Adrenal gland (tissue), 12 donors: ENCODE measurements around the gene CSPG5. TPM values are rescaled to one million over a fixed set of nuclear protein-coding genes. Genes with fewer than 3 reads are reported as not detected.
A peak's percentile ranks its signal among the peaks of the same experiment; 100 is the strongest.

Source experiments
- DNase-seq, 7 donors: peaks; one replicate each; pipeline ENCODE4 v3.0.0-alpha.2; 2019 to 2020
- H3K27ac ChIP-seq, 5 donors: fragments of 200-600 bp; sonication (generic) in 4 of 5; 1 replicate in 3 of 5; 2 replicates in 2 of 5; pipeline versions ENCODE4 v1.5.1 to v1.8.0; 2016 to 2020; ENCODE audit warnings: mild to moderate bottlenecking in 1 of 5
- H3K27me3 ChIP-seq: fragments of 200-600 bp; 2 replicates; pipeline ENCODE4 v1.8.0; 2021
- H3K36me3 ChIP-seq, 2 donors: fragments of 200-600 bp; replicated peaks in 1 of 2; 1 replicate in 1 of 2; 2 replicates in 1 of 2; pipeline versions ENCODE4 v1.5.1 to v1.8.0; 2018 to 2022
- H3K4me1 ChIP-seq, 2 donors: fragments of 200-600 bp; replicated peaks in 1 of 2; 1 replicate in 1 of 2; 2 replicates in 1 of 2; pipeline versions ENCODE4 v1.5.1 to v1.8.0; 2018 to 2021
- H3K4me3 ChIP-seq, 4 donors: fragments of 200-600 bp; sonication (generic) in 3 of 4; one replicate each; pipeline ENCODE4 v1.5.1; 2016 to 2018
- H3K9me3 ChIP-seq, 3 donors: fragments of 200-600 bp; sonication (generic) in 1 of 3; replicated peaks in 1 of 3; 1 replicate in 2 of 3; 2 replicates in 1 of 3; pipeline versions ENCODE4 v1.5.1 to v1.8.0; 2016 to 2021
- CTCF ChIP-seq, 6 experiments: fragments of 450-650 bp in 4 of 6; fragments of 200-600 bp in 2 of 6; sonication (generic) in 1 of 6; IDR thresholded peaks; 1 replicate in 5 of 6; 2 replicates in 1 of 6; pipeline versions ENCODE4 v1.5.1 to v1.8.0; 2016 to 2021; ENCODE audit warnings: antibody characterized with exemption in 6 of 6, mild to moderate bottlenecking in 2 of 6, moderate library complexity in 1 of 6
- POLR2A ChIP-seq, 2 donors: fragments of 450-650 bp; IDR thresholded peaks; one replicate each; pipeline ENCODE4 v1.6.1; 2017; ENCODE audit warnings: antibody characterized with exemption in 2 of 2, mild to moderate bottlenecking in 2 of 2, moderate library complexity in 1 of 2
- WGBS, 4 donors: extraction: QIAGEN DNeasy Blood & Tissue Kit in 2 of 4; methylation state at CpG; one replicate each; pipeline versions ENCODE4 v1.1.5 to v1.1.7; 2013 to 2017; 5-methylcytosine and 5-hydroxymethylcytosine counted together
- intact Hi-C, 2 donors: fragments of 100-400 bp; cut with DNase I; formaldehyde crosslinking; loops; one replicate each; pipeline versions ENCODE4 v1.14.1 to v1.15.0; 2022 to 2023
- polyA plus RNA-seq, 3 donors: library from polyadenylated mRNA; stranded (reverse); fragments of 200-250 nt in 2 of 3; fragments of 350-450 nt in 1 of 3; fragmentation: Illumina TruSeq in 1 of 3; extraction: RNeasy Lipid Tissue Mini Kit (QIAGEN cat#74804) in 1 of 3; gene quantifications; one replicate each; pipeline ENCODE4 v1.2.3, GENCODE V29; 2013 to 2014
- total RNA-seq, 9 donors: library from RNA; depleted of rRNA in 4 of 9; stranded (reverse); fragments of >200 nt in 4 of 9; fragments of 120-200 nt in 1 of 9; fragmentation: NEBNext Ultra II Directional in 1 of 9; extraction: Animal tissue kit (Norgen Biotek cat#: 25700) in 1 of 9; gene quantifications; one replicate each; pipeline versions ENCODE4 v1.1.0 to v1.2.4, GENCODE V29; 2013 to 2023
- donor health status: healthy with polysubstance abuse.
- donor health status: Bipolar disorder and iron deficiency.
- donor health status: DM: yes; HTN: yes; CAD: no.
- donor health status: DM: no; HTN: no; CAD: no.
- donor health status: DM: no; HTN: no; CAD: no.
- donor health status: DM: yes; HTN: yes; CAD: no.

CSPG5 gene
- total and polyA plus RNA-seq, 12 donors, result 0.13 to 0.84 (median 0.50) TPM; not detected in 3

GRCh38 chr3:47522082-47522987 lies 56.3 kb downstream of the CSPG5 start:
- Histone ChIP-seq H3K9me3 (no peaks in the 10 kb centered on the region), H3K4me3 (no peak overlapping the region), H3K36me3 (no peaks in the 10 kb centered on the region), H3K27ac (no peak overlapping the region), H3K27me3 (no peaks in the 10 kb centered on the region), H3K4me1 (no peaks in the 10 kb centered on the region)
- intact Hi-C loops, result loop anchor here (2.0 to 10.0 kb wide), 3 partner anchors 142 to 268 kb away; no protein-coding TSS in a partner anchor
- TF ChIP-seq POLR2A (IDR thresholded peaks at IDR 0.05), result no peak
- peak; percentile 79 to 97 (median 95) for TF ChIP-seq CTCF (IDR thresholded peaks at IDR 0.05)
- WGBS, 4 donors, result 22 to 35% (median 34%) methylated on average over 10 to 15 of the region's 15 CpGs
- DNase-seq, result peak; percentile 80 to 96 (median 88)

GRCh38 chr3:47520756-47521155 lies 57.9 kb downstream of the CSPG5 start:
- Histone ChIP-seq H3K36me3 (no peaks in the 10 kb centered on the region), H3K9me3 (no peaks in the 10 kb centered on the region), H3K27ac (no peak overlapping the region), H3K27me3 (no peaks in the 10 kb centered on the region), H3K4me1 (no peaks in the 10 kb centered on the region), H3K4me3 (no peak overlapping the region)
- TF ChIP-seq POLR2A (IDR thresholded peaks at IDR 0.05), result no peak
- intact Hi-C loops, result loop anchor here (5.0 to 10.0 kb wide), 2 partner anchors 144 to 267 kb away; no protein-coding TSS in a partner anchor
- DNase-seq, result no peak

GRCh38 chr3:47517937-47518336 lies 60.7 kb downstream of the CSPG5 start:
- no peak overlapping the region for H3K4me3 ChIP-seq
- no peaks in the 10 kb centered on the region for H3K27me3 ChIP-seq
- H3K36me3 ChIP-seq, result no peaks in the 10 kb centered on the region
- no peak overlapping the region for H3K27ac ChIP-seq
- H3K9me3 ChIP-seq, result no peaks in the 10 kb centered on the region
- no peak for DNase-seq
- 89 to 98% (median 94%) methylated on average over 2 of the region's 2 CpGs for WGBS, 4 donors
- H3K4me1 ChIP-seq, result no peaks in the 10 kb centered on the region
- intact Hi-C loops, result loop anchor here in 1 of 2 donors (10.0 kb wide), 1 partner anchor 93 kb away; no protein-coding TSS in a partner anchor
- TF ChIP-seq POLR2A (IDR thresholded peaks at IDR 0.05), result no peak
- no peak for TF ChIP-seq CTCF (IDR thresholded peaks at IDR 0.05)

GRCh38 chr3:47515864-47516319 lies 62.8 kb downstream of the CSPG5 start:
- 23 to 36% (median 35%) methylated on average over 5 of the region's 5 CpGs for WGBS, 4 donors
- no peak overlapping the region for H3K27ac ChIP-seq

More at GRCh38 chr3:47515864-47516319, 62.8 kb downstream of the CSPG5 start:
- H3K4me1 ChIP-seq, result peaks cover 0 to 12% of the 10 kb centered on the region in 2 donors
- H3K9me3 ChIP-seq, result no peaks in the 10 kb centered on the region
- no peaks in the 10 kb centered on the region for H3K27me3 ChIP-seq
- no peak for TF ChIP-seq CTCF (IDR thresholded peaks at IDR 0.05)
- intact Hi-C loops, result loop anchor here in 1 of 2 donors (10.0 kb wide), 1 partner anchor 91 kb away; no protein-coding TSS in a partner anchor
- H3K4me3 ChIP-seq, result no peak overlapping the region
- DNase-seq, result no peak
- no peaks in the 10 kb centered on the region for H3K36me3 ChIP-seq
